ENCODE results near the gene ZNF625. TPM values are rescaled to one million over a fixed set of nuclear protein-coding genes. Genes with fewer than 3 reads are reported as not detected.

Gene ZNF625
- total RNA-seq, 1 experiment from 2014 or later = not detected

DNA sequence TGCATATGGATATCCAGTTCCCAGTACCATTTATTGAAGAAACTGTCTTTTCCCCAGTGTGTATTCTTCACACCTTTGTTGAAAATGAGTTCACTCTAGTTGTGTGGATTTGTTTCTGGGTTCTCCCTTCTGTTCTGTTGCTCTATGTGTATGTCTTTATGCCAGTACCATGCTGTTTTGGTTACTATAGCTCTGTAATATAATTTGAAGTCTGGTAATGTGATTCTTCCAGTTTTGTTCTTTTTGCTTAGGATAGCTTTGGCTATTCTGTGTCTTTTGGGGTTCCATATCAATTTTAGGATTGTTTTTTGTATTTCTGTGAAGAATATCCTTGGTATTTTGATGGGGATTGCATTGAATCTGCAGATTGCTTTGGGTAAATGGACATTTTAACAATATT is 41.6 kb upstream of the ZNF625 start:
- Mint-ChIP-seq H3K9me3 (ENCODE audit: low read depth, unreplicated experiment) (peaks cover 8% of the 10 kb centered on the region), H3K27ac (ENCODE audit: unreplicated experiment) (no peak overlapping the region), H3K4me1 (ENCODE audit: low read depth, unreplicated experiment) (no peaks in the 10 kb centered on the region), H3K36me3 (ENCODE audit: insufficient read depth, unreplicated experiment) (no peaks in the 10 kb centered on the region), H3K27me3 (ENCODE audit: unreplicated experiment) (no peaks in the 10 kb centered on the region), H3K4me3 (ENCODE audit: low read depth, unreplicated experiment) (no peak overlapping the region)
- no peak for DNase-seq
- intact Hi-C loops (cut with micrococcal nuclease; ENCODE audit: unreplicated experiment) = no loop called here
- CTCF ChIA-PET = no interaction called here
- BruUV-seq (replicated peaks) = no TSS peak
- TF ChIP-seq, protein P1, sequence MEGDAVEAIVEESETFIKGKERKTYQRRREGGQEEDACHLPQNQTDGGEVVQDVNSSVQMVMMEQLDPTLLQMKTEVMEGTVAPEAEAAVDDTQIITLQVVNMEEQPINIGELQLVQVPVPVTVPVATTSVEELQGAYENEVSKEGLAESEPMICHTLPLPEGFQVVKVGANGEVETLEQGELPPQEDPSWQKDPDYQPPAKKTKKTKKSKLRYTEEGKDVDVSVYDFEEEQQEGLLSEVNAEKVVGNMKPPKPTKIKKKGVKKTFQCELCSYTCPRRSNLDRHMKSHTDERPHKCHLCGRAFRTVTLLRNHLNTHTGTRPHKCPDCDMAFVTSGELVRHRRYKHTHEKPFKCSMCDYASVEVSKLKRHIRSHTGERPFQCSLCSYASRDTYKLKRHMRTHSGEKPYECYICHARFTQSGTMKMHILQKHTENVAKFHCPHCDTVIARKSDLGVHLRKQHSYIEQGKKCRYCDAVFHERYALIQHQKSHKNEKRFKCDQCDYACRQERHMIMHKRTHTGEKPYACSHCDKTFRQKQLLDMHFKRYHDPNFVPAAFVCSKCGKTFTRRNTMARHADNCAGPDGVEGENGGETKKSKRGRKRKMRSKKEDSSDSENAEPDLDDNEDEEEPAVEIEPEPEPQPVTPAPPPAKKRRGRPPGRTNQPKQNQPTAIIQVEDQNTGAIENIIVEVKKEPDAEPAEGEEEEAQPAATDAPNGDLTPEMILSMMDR (IDR thresholded peaks at IDR 0.05; ENCODE audit: unreplicated experiment) = no peak

DNA sequence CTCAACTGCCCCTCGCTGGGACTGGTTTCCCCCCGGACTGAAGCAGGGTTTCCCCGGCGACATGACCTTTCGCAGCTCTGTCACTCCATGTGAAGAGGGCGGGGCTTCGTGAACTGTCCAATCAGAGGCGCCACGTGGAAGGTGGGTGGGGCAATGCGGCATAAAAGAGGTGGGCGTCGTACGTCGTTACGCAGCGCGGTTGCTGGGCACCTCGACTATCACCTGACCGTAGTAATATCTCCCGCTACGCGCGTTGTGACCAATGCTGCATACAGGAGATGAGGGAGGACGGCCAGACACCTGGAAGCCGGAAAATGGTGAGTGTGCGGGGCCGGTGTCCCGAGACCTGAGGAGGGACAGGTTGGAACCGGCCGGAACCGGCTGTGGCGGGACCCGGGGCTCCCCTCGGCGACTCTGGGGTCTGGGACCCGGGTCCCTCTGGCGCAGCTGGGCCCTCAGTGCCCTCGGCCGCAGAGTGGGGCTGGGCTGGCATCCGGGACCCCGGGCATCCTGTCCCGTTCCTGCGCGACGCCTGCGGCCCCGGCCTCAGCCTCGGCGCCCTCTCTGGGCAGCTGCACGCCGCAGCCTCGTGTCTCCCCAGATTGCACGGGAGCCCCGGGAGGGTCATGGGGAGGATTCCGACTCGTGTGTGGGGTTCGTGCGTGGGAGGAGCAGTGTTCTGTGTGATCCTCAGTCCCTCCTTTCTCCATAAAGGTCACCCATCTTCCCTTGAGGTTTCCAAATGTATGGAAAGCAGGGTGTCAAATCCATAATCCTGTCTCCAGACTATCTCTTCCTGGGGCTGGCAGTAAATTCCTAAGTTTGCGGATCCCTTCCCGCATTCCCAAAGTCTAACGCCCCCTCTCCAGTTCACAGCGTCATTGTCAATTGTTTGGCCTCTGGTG is 38.5 kb upstream of the ZNF625 start:
- Mint-ChIP-seq H3K4me1 (ENCODE audit: low read depth, unreplicated experiment) (no peaks in the 10 kb centered on the region), H3K9me3 (ENCODE audit: low read depth, unreplicated experiment) (peaks cover 3% of the 10 kb centered on the region), H3K27me3 (ENCODE audit: unreplicated experiment) (no peaks in the 10 kb centered on the region), H3K36me3 (ENCODE audit: insufficient read depth, unreplicated experiment) (no peaks in the 10 kb centered on the region), H3K27ac (ENCODE audit: unreplicated experiment) (no peak overlapping the region), H3K4me3 (ENCODE audit: low read depth, unreplicated experiment) (no peak overlapping the region)
- intact Hi-C loops (cut with micrococcal nuclease; ENCODE audit: unreplicated experiment) = no loop called here
- BruUV-seq (replicated peaks) = no TSS peak
- TF ChIP-seq, protein P1 (IDR thresholded peaks at IDR 0.05; ENCODE audit: unreplicated experiment) = no peak
- DNase-seq = no peak
- CTCF ChIA-PET = no interaction called here

DNA sequence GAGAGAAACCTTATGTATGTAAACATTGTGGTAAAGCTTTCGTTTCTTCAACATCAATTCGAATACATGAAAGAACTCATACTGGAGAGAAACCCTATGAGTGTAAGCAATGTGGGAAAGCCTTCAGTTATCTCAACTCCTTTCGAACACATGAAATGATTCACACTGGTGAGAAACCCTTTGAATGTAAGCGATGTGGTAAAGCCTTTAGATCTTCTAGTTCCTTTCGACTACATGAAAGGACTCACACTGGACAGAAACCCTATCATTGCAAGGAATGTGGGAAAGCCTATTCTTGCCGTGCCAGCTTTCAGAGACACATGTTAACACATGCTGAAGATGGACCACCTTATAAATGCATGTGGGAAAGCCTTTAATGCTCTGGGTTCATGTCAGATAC is 31.1 kb upstream of the ZNF625 start:
- Mint-ChIP-seq H3K27ac (ENCODE audit: unreplicated experiment) (no peak overlapping the region), H3K4me3 (ENCODE audit: low read depth, unreplicated experiment) (no peak overlapping the region), H3K36me3 (ENCODE audit: insufficient read depth, unreplicated experiment) (no peaks in the 10 kb centered on the region), H3K9me3 (ENCODE audit: low read depth, unreplicated experiment) (peaks cover 8% of the 10 kb centered on the region), H3K4me1 (ENCODE audit: low read depth, unreplicated experiment) (no peaks in the 10 kb centered on the region), H3K27me3 (ENCODE audit: unreplicated experiment) (no peaks in the 10 kb centered on the region)
- intact Hi-C loops (cut with micrococcal nuclease; ENCODE audit: unreplicated experiment) = no loop called here
- CTCF ChIA-PET = no interaction called here
- TF ChIP-seq, protein P1 (IDR thresholded peaks at IDR 0.05; ENCODE audit: unreplicated experiment) = no peak
- BruUV-seq (replicated peaks) = no TSS peak
- DNase-seq = no peak

DNA sequence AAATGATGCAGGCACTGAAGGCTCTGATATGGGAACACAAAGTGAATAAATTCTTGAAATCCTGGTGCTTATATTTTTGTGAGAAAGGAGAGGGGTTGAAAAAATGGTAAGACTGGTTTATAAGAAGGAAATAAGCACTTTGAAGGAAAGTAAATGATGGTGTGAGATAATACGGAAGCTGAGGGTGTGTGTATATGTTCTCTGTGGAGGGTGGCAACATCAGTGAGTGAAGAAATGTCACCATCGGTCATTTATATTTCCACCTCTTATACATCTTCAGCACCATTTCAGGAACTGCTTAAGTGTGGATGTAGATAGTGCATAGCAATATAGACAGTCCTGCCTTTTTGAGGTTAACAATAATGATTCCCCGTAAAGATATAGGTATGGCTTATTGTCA is 23.8 kb upstream of the ZNF625 start:
- H3K36me3 Mint-ChIP-seq (ENCODE audit: insufficient read depth, unreplicated experiment) = no peaks in the 10 kb centered on the region

More for the DNA sequence above, 23.8 kb upstream of the ZNF625 start:
- DNase-seq = no peak
- peaks cover 7% of the 10 kb centered on the region for H3K9me3 Mint-ChIP-seq (ENCODE audit: low read depth, unreplicated experiment)
- TF ChIP-seq, protein P1 (IDR thresholded peaks at IDR 0.05; ENCODE audit: unreplicated experiment) = no peak
- intact Hi-C loops (cut with micrococcal nuclease; ENCODE audit: unreplicated experiment) = no loop called here
- no TSS peak for BruUV-seq (replicated peaks)
- no peak overlapping the region for H3K27ac Mint-ChIP-seq (ENCODE audit: unreplicated experiment)
- no peak overlapping the region for H3K4me3 Mint-ChIP-seq (ENCODE audit: low read depth, unreplicated experiment)
- H3K4me1 Mint-ChIP-seq (ENCODE audit: low read depth, unreplicated experiment) = no peaks in the 10 kb centered on the region
- H3K27me3 Mint-ChIP-seq (ENCODE audit: unreplicated experiment) = no peaks in the 10 kb centered on the region
- CTCF ChIA-PET = no interaction called here

All from Calu3 (cell line).